RPMI8226 (cell line): Measurements from ENCODE around the gene C13orf42.

Source experiments
- DNase-seq: peaks from one replicate; pipeline ENCODE4 v3.0.0-alpha.2; 2015

C13orf42 gene

GRCh38 chr13:51111174-51111573 is at the start of gene C13orf42:
TSS of gene C13orf42 (minus strand) at chr13:51111274. CDS start at chr13:51111209, 65 bp downstream.
- DNase-seq: no peak

GRCh38 chr13:51158880-51159518 is 47.9 kb upstream of the C13orf42 start:
- DNase-seq: no peak

- no peak for DNase-seq
Observed at GRCh38 chr13:51158365-51158764, 47.3 kb upstream of the C13orf42 start.

- no peak for DNase-seq
Observed at GRCh38 chr13:51156648-51157047, 45.6 kb upstream of the C13orf42 start.

- no peak for DNase-seq
Observed at GRCh38 chr13:51155776-51156515, 44.9 kb upstream of the C13orf42 start.

GRCh38 chr13:51155161-51155560 is 44.1 kb upstream of the C13orf42 start:
- no peak for DNase-seq

GRCh38 chr13:51154029-51154555 is 43.0 kb upstream of the C13orf42 start:
- DNase-seq: no peak

- no peak for DNase-seq
Observed at GRCh38 chr13:51153527-51153926, 42.5 kb upstream of the C13orf42 start.

- DNase-seq: no peak
Observed at GRCh38 chr13:51152701-51153100, 41.6 kb upstream of the C13orf42 start.

- DNase-seq: no peak
Observed at GRCh38 chr13:51151463-51151862, 40.4 kb upstream of the C13orf42 start.

- peak; percentile 10 for DNase-seq
Observed at GRCh38 chr13:51148952-51149573, 38.0 kb upstream of the C13orf42 start.

GRCh38 chr13:51148223-51148951 is 37.3 kb upstream of the C13orf42 start:
- no peak for DNase-seq

- no peak for DNase-seq
Observed at GRCh38 chr13:51147732-51148131, 36.7 kb upstream of the C13orf42 start.

- no peak for DNase-seq
Observed at GRCh38 chr13:51146667-51147066, 35.6 kb upstream of the C13orf42 start.

- no peak for DNase-seq
Observed at GRCh38 chr13:51137250-51137649, 26.2 kb upstream of the C13orf42 start.

GRCh38 chr13:51136276-51136980 is 25.4 kb upstream of the C13orf42 start:
- no peak for DNase-seq

- DNase-seq: peak; percentile 5
Observed at GRCh38 chr13:51134763-51135365, 23.8 kb upstream of the C13orf42 start.

- DNase-seq: no peak
Observed at GRCh38 chr13:51130348-51130747, 19.3 kb upstream of the C13orf42 start.

GRCh38 chr13:51125495-51126226 is 14.6 kb upstream of the C13orf42 start:
- DNase-seq: peak; percentile 50

- no peak for DNase-seq
Observed at GRCh38 chr13:51122868-51123566, 11.9 kb upstream of the C13orf42 start.

GRCh38 chr13:51120873-51121272 is 9.8 kb upstream of the C13orf42 start:
- peak; percentile 24 for DNase-seq
